NT2/D1 (cell line): Measurements from ENCODE around the gene TEAD1.

Experiments
- SUZ12 ChIP-seq: IDR thresholded peaks from 2 replicates; pipeline ENCODE4 v1.6.1; 2011; ENCODE audit not compliant: insufficient read length, insufficient read depth; ENCODE audit errors: extremely low read depth
- YY1 ChIP-seq: IDR thresholded peaks from 2 replicates; pipeline ENCODE4 v1.6.1; 2011; ENCODE audit not compliant: insufficient read length, insufficient read depth
- ZNF274 ChIP-seq: IDR thresholded peaks from 2 replicates; pipeline ENCODE4 v1.6.1; 2011; ENCODE audit warnings: mild to moderate bottlenecking, low read depth, low read length

- no peak for TF ChIP-seq SUZ12
- no peak for TF ChIP-seq ZNF274
- no peak for TF ChIP-seq YY1
Measured at GRCh38 chr11:12680246-12680939, 6.2 kb downstream of the TEAD1 start.
